ENCODE measurements around the gene PPID.

Gene PPID

DNA sequence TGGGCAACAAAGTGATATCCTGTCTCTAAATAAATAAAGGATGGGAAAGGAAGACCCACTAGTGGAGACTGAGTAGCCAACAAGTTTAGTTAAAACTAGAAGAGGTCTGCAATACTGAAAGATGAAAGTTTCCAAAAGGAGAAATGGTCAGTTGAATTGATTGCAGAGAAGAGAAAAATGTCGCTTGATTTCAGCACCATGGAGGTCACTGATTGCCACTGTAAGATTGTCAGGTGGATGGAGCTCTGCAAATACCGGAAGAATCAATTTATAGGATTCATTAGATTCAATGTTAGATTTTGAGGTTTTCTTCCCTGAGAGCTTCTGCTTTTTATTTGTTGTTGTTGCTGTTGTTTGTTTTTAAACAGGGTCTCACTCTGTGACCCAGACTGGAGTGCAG lies 40.3 kb upstream of the PPID start:
- TF ChIP-seq, protein P1, sequence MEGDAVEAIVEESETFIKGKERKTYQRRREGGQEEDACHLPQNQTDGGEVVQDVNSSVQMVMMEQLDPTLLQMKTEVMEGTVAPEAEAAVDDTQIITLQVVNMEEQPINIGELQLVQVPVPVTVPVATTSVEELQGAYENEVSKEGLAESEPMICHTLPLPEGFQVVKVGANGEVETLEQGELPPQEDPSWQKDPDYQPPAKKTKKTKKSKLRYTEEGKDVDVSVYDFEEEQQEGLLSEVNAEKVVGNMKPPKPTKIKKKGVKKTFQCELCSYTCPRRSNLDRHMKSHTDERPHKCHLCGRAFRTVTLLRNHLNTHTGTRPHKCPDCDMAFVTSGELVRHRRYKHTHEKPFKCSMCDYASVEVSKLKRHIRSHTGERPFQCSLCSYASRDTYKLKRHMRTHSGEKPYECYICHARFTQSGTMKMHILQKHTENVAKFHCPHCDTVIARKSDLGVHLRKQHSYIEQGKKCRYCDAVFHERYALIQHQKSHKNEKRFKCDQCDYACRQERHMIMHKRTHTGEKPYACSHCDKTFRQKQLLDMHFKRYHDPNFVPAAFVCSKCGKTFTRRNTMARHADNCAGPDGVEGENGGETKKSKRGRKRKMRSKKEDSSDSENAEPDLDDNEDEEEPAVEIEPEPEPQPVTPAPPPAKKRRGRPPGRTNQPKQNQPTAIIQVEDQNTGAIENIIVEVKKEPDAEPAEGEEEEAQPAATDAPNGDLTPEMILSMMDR (IDR thresholded peaks at IDR 0.05), result no peak

DNA sequence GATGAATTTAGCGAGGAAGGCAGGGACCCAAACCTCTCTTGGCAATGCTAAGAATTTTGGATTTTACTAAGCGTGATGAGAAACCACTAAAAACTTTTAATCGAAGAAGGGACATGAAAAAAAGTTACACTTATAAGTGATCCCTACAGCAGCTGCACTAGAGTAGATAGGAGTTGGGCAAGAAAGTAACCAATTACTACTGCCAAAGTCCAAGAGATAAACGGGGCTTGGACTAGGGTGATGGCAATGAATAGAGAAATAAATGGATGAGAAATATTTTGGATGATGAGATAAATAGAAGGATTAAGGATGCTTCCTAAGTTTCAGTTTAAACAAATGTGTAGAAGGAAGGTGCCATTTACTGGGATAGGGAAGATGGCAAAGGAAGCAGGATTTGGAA lies 39.4 kb upstream of the PPID start:
- TF ChIP-seq, protein P1 (IDR thresholded peaks at IDR 0.05), result no peak

DNA sequence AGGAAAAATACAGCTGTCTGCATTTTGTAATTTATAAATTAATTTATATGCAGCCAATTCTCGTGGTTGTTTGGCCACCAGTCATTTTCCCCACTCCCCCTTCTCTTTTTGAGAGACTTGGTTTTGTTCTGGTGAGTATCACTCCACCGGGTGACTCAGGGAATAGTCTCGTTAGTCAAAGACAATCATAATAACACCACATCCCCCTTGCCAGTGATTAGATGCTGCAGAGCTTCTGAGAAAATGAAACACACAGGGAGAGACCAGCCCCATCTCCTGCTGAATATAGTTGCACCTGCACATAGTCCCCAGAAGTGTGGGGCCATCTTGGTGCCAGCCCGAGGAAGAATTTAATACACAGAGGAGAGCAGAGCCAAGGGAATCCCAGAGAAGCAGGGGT lies 37.7 kb upstream of the PPID start:
- TF ChIP-seq, protein P1 (IDR thresholded peaks at IDR 0.05), result no peak

DNA sequence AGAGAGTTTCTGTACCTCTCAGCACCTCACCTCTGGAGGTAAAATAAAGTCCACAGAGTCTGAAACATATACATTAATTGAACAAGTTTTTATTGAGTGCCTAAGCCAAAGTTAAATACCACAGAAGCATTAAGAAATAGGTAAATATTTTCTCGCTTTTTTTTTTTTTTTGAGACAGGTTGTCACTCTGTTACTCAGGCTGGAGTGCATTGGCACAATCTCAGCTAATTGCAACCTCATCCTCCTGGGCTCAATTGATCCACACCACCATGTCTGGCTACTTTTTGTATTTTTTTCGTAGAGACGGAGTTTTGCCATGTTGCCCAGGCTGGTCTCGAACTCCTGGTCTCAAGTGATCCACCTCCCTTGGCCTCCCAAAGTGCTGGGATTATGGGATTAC lies 35.5 kb upstream of the PPID start:
- TF ChIP-seq, protein P1 (IDR thresholded peaks at IDR 0.05), result no peak

DNA sequence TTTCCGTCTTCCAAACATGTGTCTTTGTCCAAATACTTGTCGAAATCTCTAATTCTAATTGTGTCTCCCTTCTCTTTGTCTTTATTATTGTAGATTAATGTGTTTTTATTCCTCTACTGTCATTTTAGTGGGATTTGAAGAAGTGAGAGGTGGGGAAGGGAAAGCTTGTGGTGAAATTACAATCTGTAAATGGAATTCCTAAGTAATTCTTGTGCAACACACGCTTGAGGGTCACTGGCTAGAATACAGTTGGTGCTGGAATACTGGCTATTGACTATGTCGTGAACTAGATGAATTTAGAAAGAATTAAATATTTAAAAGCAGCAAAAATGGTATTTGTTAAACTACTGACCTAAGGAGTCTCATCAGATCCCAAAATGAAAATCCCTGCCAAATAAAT lies 34.9 kb upstream of the PPID start:
- TF ChIP-seq, protein P1 (IDR thresholded peaks at IDR 0.05), result no peak

DNA sequence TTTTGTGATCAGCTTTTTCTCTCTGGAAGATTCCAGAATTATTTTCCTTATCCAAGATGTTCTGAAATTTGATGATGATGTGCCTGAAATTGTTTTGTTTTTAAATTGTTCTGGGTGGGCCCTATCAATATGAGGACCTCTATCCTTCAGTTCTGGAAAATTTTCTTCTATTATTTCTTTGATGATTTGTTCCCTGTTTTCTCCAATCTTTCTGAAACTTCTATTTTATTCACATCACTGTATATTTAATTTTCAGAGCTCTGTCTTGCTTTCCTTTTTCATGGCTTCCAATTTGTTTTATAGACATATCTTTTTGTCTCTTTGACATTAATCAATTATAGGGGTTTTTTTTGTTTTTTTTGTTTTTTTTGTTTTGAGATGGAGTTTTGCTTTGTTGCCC lies 33.4 kb upstream of the PPID start:
- TF ChIP-seq, protein P1 (IDR thresholded peaks at IDR 0.05), result no peak

DNA sequence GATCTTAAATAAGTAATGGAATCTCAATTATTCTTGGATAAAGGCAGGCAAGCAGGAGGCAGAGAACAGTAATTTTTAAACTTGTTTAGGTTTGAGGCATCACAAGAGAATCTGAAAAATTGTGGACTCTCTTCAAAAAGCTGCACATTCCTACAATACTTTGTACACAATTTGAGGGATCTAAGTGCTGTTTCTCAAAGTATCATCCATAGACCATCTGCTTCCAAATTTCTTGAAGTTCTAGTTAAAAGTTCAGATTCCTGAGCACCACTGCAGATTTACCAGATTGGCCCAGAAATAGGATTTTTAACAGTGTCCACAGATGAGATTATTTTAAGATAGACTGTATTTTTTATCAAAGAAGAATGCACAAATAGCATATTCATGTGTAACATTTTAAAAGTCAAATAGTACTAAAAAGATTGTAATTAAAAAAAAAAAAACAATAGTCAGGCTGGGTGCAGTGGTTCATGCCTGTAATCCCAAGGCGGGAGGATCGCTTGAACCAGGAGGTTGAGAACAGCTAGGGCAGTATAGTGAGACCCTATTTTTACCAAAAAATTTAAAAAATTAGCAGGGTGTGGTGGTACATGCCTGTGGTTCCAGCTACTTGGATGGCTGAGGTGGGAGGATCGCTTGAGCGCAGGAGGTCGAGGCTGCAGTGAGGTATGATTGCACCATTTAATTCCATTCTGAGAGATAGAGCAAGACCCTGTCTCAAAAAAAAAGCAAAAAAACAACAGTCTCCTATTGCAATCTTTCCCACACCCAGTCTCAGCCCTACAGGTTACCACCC lies 31.4 kb upstream of the PPID start:
- TF ChIP-seq, protein P1 (IDR thresholded peaks at IDR 0.05), result no peak

DNA sequence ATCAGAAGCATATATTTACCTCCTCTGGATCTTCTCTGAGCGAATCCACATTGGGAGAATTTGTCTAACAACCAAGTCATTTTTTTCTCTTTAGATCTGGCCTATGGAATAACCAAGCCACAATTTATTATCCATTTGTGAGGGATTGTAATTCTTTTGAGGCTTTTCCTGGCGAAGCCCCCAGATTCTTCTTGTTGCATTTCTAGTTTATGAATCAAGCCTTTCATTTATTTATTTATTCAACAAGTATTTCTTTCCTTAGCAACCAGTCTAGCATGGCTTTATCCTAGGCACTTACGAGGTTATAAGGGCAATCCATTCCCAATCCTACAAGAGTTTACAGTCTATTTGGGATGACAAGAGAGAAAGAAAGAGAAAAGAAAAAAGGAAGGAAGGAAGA lies 27.2 kb upstream of the PPID start:
- TF ChIP-seq, protein P1 (IDR thresholded peaks at IDR 0.05), result no peak
